GM12878 (cell line): ENCODE results near the gene MIPOL1.
A peak's percentile ranks its signal among the peaks of the same experiment; 100 is the strongest.

ENCODE experiments used
- ASH2L ChIP-seq: fragments of 300-600, 200-600 bp; sonication (generic); IDR thresholded peaks from 2 replicates; pipeline ENCODE4 v1.6.1; 2017; ENCODE audit warnings: low read depth, mild to moderate bottlenecking, borderline replicate concordance
- CREB1 ChIP-seq: IDR thresholded peaks from 2 replicates; pipeline ENCODE4 v1.6.1; 2012; ENCODE audit warnings: low read depth, mild to moderate bottlenecking, inconsistent platforms
- GABPA ChIP-seq: IDR thresholded peaks from 2 replicates; pipeline ENCODE4 v1.6.1; 2014; ENCODE audit warnings: antibody characterized with exemption, low read depth, mild to moderate bottlenecking, inconsistent platforms
- MXI1 ChIP-seq: fragments of 150-350 bp; IDR thresholded peaks from 2 replicates; pipeline ENCODE4 v1.6.1; 2011; ENCODE audit warnings: low read depth, mild to moderate bottlenecking, inconsistent platforms, low read length, improper control_type of control experiment
- NR2C2 ChIP-seq: IDR thresholded peaks from 2 replicates; pipeline ENCODE4 v1.6.1; 2011; ENCODE audit warnings: borderline replicate concordance, low read depth; ENCODE audit not compliant: control insufficient read depth, insufficient read length
- POLR2A ChIP-seq: IDR thresholded peaks from 2 replicates; pipeline ENCODE4 v1.6.1; 2011; ENCODE audit warnings: low read depth, mild to moderate bottlenecking, low read length
- SUZ12 ChIP-seq: fragments of 200-600 bp; sonication (generic); IDR thresholded peaks from one replicate; pipeline ENCODE4 v1.6.1; 2018; ENCODE audit warnings: antibody characterized with exemption, mild to moderate bottlenecking; ENCODE audit not compliant: unreplicated experiment
- TF ChIP-seq, protein P1 (sequence below), 3 experiments: IDR thresholded peaks in 2 of 3; conservative IDR thresholded peaks in 1 of 3; 2 replicates each; pipeline ENCODE4 v1.5.1; 2011; ENCODE audit warnings: low read depth in 3 of 3, low read length in 3 of 3, mild to moderate bottlenecking in 3 of 3, control low read depth in 2 of 3, moderate library complexity in 2 of 3, inconsistent platforms in 1 of 3, mixed read lengths in 1 of 3; ENCODE audit not compliant: control insufficient read depth in 2 of 3, insufficient read depth in 1 of 3; ENCODE audit errors: extremely low read depth in 1 of 3
- TF ChIP-seq, protein P2 (sequence below): IDR thresholded peaks from 2 replicates; pipeline ENCODE4 v1.6.1; 2012; ENCODE audit warnings: low read depth, low read length, improper control_type of control experiment

DNA sequence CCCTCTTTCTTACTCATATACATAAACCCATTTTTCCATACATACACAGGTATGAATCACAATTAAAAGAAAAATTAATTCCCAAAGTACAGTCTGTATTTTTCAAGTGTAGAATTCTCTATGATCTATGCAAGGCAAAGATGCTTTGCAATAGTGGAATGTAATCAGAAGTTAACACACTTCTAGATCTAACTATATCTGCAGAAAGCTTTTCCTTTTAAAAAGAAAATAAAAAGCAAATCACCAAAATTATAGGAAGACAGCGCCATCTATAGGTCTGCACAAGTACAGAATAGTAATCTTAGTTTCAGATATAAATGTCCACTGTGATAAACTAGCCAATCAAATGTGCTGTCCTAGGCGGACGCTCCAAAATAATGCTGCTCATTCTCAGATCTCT, 47.3 kb upstream of the MIPOL1 start:
- TF ChIP-seq, protein P1, sequence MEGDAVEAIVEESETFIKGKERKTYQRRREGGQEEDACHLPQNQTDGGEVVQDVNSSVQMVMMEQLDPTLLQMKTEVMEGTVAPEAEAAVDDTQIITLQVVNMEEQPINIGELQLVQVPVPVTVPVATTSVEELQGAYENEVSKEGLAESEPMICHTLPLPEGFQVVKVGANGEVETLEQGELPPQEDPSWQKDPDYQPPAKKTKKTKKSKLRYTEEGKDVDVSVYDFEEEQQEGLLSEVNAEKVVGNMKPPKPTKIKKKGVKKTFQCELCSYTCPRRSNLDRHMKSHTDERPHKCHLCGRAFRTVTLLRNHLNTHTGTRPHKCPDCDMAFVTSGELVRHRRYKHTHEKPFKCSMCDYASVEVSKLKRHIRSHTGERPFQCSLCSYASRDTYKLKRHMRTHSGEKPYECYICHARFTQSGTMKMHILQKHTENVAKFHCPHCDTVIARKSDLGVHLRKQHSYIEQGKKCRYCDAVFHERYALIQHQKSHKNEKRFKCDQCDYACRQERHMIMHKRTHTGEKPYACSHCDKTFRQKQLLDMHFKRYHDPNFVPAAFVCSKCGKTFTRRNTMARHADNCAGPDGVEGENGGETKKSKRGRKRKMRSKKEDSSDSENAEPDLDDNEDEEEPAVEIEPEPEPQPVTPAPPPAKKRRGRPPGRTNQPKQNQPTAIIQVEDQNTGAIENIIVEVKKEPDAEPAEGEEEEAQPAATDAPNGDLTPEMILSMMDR (IDR thresholded peaks at IDR 0.05 in 2 of 3, conservative IDR thresholded peaks at IDR 0.05 in 1 of 3; ENCODE audit: control insufficient read depth in 2 of 3, extremely low read depth in 1 of 3, insufficient read depth in 1 of 3, low read depth in 3 of 3, low read length in 3 of 3), result peak; percentile 32 to 45 (median 41); a peak in 4 of 6 replicates
- TF ChIP-seq SUZ12 (no peak), GABPA (no peak), NR2C2 (no peak), CREB1 (no peak), MXI1 (no peak), POLR2A (no peak), ASH2L (no peak)
- TF ChIP-seq, protein P2, sequence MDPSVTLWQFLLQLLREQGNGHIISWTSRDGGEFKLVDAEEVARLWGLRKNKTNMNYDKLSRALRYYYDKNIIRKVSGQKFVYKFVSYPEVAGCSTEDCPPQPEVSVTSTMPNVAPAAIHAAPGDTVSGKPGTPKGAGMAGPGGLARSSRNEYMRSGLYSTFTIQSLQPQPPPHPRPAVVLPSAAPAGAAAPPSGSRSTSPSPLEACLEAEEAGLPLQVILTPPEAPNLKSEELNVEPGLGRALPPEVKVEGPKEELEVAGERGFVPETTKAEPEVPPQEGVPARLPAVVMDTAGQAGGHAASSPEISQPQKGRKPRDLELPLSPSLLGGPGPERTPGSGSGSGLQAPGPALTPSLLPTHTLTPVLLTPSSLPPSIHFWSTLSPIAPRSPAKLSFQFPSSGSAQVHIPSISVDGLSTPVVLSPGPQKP, result no peak
